ENCODE results near the gene PHF21A. TPM values are rescaled to one million over a fixed set of nuclear protein-coding genes. Genes with fewer than 3 reads are reported as not detected.

Gene PHF21A
- total RNA-seq, 1 donor from 2014 or later: 26.3 TPM

DNA sequence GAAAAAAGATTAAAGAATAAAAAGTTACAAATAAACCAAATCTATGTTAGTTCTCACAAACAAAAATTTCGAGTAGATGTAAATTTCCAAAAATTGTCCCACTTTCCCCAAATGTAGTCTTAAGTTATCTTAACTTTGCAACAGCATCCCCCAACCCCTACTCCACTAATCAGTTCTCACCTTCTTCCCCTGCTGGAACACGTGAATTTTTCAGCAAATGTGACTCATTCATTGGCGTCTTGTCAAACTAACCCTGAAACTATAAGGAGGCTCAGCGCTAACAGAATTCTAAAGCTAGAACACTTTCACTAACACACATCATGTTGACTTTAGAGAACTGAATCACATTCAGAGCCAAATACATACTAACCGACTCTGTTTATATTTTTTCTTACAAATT is 46.1 kb downstream of the PHF21A start:
- no peak for DNase-seq

DNA sequence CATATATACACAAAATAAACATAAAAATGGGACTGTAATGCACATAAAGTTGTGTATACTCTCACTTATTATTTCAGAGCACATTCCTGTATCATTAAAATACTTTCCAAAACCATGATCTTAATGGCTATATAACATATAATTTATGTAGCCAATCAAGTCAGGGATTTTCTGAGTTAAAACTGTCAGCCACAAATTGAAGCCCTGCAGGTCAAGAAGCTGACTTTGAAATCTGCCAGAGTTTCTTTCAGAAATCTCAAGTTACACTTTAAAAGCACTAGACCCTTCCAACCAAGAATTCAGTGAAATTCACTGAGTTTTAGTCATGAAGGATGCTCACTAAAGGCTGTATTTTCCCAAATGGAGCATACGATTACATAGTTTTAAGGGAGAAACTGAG is 47.6 kb downstream of the PHF21A start:
- DNase-seq: no peak

DNA sequence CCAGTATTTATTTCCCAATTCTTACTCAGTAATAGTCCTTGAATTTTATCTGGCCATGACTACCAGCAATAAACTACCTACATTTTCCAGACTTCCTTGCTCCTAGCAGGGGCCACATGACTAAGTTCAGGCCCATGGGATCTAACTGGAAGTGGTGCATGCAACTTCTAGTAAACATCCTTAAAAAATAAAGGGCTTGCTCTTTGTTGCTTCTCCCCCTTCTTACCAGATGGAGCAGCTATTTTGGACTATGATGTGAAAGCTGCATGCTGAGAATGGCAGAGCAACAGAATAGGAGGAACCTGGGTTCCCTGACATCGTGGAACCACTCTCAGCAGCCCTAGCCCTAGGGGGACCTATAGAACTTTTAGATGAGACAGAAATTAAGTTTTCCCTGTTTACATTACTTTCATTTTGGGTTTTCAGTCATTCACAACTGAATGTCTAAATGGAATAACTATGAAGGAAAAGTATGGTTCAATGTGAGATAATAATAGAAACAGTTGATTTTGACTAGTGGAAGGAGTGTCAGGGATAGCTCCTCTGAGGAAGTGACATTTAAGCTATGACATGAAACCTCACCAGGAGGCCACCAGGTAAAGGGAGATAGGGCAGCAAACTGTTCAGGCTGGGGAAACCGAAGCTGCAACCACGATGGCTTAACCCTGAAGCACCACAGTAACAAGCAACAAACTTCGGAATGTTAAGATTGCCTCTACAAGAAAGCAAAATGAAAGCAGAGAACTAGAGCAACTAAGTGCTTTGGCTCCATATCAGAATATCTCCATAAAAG is 48.9 kb downstream of the PHF21A start:
- DNase-seq: no peak

DNA sequence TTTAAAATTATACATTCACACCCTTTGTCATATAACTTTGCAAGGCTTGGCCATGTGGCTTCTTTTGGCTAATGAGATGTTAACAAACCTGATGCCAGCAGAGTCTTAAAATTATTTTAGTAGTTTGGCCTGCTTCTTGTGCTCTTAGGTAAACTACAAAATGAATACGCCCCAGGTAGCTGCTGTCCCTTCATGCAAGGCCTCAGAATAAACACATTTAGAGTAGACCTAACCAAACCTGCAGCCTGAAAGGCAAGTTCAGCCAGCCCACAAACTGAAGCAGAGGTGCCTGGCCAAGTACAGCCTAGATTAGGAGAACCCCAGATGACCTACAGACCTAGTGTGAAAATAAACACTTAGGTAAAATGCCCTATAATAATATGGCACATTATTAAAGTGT is 50.2 kb downstream of the PHF21A start:
- DNase-seq: no peak

DNA sequence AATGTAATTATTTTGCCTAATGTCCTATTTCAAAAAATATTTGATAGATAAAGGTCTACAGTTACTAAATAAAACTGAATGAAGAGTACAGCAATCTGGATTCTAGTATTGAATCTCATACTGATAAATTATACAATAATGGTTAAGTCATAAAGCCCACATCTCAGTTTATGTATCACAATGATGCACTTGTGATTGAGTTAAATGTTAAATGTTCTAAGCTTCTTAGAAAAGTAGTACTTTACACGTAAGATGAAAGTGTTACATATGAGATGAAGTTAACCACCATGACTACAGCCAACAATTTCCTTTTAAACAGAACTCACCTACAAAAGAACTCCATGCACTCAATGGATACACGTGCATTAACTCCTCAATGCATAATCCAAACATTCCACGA is 51.7 kb downstream of the PHF21A start:
- DNase-seq: no peak

DNA sequence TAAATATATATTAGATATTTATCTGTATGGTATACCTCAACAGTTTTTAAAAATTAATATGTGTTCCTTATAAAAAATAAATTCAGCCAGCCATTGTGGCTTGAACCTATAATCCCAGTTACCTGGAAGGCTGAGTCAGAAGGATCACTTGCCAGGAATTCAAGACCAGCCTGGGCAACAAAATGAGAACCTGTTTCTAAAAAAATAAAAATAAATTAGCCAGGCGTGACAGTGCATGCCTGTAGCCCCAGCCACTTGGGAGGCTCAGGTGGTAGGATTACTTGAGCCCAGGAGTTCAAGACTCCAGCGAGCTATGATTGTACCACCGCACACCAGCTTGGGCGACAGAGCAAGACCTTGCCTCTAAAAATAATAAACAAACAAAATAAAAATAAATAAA is 54.9 kb downstream of the PHF21A start:
- DNase-seq: no peak

DNA sequence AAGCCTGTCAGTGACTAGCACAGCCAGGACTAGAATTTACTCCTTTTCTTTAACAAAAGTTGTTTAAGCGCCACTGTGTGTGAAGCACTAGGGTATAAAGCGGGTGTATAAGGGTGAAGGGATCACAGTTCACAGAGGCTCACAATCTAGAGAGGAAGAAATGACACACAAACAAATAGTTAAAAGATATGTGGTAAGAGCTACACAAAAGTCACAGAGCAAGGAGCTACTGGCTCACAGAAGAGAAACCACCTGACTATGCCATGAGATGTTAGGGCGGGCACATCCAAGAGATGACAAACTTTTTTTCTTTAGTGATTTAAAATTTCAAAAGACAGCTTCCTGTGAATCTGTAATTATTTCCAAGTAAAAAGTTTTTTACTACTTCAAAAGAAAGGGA is 55.6 kb downstream of the PHF21A start:
- no peak for DNase-seq

DNA sequence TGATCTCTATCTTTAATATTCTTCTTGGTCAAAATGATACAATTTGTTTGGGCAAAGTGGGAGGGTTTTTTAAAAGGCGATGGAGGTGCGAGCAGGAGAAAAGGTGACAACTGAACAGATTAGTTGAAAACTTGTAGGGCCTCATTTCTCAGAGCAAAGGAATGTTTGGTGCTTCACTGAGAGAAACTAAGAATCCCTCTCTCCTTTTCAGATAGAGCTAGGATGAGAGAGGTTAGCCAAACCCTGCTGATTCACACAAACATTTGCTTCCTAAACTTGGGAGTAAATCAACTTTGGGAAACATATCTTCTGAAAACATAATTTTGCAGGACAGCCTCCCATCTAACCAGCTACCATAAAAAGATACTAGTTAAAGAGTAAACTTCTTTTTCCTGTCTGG is 57.0 kb downstream of the PHF21A start:
- DNase-seq: no peak

DNA sequence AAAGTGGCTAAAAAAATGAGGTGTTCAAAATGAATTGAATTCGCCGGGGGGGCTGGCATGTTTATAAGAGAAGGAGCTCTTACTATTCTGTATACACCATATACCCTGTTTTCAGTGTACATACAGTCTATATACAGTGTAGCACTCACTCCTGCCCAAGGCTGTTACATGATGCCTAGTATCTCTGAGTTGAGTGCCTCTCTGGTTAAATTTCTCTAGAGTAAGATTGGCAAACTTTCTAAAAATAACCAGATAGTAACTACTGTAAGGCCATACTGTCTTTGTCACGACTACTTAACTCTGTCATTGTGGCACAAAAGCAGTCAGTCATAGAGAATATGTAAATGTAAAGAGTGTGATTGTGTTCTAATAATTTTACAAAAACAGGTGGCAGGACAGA is 58.1 kb downstream of the PHF21A start:
- DNase-seq: no peak

DNA sequence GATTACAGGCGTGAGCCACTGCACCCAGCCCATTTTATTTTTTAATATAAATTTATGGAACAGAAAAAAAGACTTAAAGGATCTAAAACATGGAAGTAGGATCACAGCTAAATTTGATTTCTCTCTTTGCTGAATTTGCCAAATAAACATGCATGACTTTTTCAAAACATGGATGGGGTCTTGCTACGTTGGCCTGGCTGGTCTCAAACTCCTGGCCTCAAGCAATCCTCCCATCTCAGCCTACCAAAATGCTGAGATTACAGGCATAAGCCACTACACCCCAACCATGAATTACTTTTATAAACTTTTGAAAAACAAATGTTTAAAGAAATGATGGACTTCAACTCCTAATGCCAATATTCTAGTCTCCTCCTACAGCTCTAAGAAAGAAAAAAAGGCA is 61.2 kb downstream of the PHF21A start:
- no peak for DNase-seq

DNA sequence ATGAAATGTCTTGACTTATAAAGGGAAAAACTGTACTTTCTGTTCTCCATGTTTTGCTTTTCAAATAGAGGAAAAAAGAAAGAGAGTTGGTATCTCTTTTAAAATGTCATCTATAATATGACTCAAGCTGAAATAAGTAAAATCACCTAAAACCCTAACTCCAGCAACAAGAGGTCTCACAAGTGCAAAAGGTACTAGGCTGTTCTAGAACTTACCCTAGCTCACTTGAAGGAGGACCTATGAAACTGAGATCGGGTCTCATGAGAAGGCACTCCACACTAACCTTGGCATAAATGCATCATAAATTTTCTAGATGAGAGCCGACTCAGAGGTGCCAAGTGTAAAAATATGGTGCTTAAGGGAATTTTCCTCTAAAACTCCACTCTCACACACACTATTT is 63.8 kb downstream of the PHF21A start:
- no peak for DNase-seq

DNA sequence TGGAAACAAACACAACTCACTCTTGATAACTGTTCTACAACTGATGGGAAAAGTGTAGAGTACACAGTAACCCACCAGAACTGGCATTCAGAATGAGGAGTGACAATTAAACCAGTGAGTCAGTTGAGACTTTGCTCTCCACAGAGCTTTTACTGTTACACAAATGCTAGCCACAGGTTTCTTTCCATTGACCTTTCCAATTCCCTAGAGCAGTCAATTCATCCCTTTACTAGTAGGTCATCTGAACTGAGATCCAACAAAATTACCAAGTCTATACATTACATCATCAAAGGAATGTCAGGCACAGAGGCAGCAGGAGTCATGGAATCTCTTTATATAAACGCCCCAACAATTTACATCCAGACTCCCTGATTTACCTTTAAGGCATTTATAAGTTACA is 65.9 kb downstream of the PHF21A start:
- DNase-seq: no peak

DNA sequence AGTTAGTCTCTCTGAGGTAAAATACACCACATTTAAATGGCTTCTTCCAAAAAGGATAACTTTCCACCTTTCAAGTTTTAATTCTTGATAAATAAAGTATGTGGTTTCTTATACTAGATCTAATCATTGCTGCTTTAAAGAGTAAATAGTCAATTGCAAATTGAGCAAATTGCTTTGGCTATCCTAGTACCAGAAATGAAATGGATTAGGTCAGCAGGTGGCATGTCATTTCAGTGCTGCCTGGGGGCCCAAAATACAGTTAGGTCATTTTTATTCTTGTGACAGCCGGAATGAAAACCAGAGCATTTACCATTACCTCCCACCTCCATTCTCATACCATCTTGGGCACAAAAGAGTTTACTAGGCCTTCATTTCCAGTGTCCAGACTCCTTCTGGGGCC is 70.2 kb downstream of the PHF21A start:
- no peak for DNase-seq

DNA sequence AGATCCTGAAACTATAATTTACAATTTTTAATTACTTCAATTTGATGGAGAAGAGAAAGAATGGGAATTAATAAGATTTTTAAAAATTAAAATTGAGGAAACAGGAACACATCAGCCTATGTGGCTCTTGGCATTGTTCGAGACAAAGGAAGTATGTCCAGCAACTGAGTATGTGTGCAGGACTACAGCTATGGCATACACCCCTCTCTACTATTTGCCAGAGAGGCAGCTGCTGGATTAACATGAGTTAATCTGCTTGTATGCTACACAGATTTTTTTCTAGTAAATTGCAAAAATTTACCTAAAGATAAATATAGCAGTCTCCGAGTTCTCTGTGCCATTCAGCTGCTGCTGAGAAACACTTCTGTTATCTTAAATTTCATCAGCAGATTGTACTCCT is 70.6 kb downstream of the PHF21A start:
- DNase-seq: no peak

DNA sequence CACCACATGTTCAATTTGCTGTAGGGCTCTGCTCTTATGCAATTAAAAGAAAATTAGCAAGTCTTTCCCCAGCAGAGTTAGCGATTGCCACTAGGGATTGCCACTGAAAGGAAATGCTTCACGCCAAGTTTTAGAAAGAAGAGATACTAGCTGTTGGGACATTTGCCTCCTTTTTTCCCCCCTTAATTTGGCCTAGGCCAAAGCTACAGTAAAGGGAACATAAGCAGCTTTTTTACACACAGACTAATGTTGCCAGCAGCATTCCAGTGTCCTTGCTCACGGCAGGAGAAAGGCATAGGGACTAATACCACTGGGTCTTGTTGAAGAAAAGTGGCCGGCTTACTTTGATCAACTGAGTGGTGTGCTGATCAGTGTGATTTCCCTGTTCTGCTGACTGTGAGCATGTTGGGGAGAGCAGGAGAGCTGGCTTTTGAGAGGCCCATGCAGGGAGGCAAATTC is 71.2 kb downstream of the PHF21A start:
- no peak for DNase-seq

DNA sequence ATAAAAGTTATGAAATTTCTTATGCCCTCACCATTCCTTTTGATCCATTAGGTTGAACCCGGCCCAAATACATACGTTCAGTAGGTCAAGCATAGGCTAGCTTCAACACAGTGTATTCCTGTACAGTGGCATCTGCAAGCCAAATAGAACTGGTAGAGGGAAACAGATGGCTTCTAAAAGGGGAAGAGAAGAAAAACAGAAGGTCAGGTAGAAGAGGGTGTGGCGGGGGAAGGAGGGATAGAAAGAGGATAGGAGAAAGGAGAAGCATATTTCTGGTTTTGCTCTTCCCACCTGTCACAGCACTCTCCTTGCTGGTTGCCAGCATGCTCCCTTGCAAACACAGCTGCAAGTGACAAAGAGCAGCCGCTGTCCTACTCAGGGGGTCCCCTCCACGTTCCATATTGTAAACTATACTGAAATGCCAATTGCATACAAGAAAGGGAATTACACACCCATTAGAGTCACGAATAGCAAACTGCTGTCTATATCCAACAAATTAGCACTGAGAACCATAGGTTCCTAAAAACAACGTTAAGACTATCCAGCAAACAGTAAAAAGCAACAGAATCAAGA is 71.8 kb downstream of the PHF21A start:
- no peak for DNase-seq

DNA sequence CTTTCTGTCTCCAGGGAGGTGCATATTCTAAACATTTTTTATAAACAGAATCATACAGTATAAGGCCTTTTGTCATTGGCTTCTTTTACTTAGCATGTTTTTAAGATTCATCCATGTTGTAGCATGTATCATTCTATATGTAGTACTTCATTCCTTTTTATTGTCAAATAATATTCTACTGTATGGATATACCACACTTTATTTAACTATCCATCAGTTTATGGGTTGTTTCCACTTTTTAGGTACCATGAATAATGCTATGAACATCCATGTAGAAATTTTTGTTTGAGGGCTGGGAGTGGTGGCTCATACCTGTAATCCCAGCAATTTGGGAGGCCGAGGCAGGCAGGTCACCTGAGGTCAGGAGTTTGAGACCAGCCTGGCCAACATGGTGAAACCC is 73.1 kb downstream of the PHF21A start:
- DNase-seq: no peak

DNA sequence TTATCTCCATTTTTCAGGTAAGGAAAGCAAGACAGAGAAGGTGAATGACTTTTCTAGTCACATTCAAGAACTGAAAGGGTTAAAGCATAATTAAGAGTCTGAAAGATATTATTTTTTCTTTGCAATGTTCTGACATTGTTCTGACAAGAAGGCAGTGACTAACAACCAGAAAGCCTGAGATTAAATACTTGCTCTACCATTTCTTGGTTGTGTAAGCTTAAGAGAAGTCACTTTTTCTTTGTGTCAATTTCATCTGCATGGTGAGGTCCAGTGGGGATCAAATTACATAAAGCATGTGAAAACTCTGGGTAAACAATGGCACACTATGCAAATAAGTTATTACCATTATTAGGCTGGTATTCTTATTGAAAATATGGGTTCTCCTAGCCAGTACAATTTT is 73.7 kb downstream of the PHF21A start:
- DNase-seq: no peak

DNA sequence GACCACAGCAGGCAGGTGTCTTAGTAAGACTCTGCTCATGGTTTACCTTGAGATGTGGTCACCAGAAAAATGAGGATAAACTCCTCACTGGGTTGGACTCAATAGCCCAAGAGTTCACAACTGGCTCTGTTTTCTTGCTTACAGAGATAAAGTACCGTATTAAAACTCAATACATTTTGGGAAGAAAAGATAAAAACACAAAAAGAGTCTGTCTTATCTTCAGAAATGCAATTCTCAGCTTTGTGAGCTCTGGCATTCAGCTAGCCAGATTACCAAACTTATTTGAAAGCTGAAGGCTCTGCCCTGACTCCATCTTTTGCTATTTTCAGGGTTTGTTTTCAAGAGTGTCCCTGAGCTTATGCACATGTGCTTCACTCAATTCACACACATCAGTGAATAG is 75.4 kb downstream of the PHF21A start:
- no peak for DNase-seq

DNA sequence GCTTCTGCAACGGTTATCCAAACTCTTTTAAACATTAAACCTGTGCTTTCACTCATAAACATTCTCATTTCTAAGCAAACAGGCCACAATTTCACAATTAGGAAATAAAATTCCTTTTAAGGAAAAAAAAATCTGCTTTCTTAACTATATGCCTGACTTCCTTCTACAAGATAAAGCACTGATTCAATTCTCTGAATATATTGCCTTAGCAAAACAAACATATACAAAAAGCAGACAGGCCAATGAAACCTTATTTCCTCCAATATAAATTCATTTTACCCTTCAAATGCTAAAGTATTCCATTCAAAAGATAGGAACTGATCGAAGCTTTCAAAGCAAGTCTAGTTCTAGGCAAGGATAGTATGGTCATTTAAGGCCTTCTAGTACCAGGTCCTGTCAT is 76.7 kb downstream of the PHF21A start:
- no peak for DNase-seq

DNA sequence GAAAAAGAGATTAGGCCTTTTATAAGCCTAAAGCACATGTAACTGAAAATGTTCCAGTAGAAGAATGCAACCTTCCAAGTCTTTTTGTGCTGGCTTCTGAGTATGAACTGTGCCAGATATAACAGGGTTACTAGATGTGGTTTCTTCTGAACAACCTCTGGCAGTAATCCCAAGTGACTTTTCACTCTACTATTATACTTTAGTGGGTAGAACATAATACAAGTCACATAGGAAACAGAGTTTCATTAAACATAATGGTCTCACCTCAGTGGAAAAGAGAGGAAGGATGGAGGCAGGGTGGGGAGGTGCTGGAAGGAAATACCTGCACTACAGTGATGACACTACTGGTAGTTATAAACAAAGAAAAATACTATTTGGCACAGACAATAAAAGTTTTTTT is 81.3 kb downstream of the PHF21A start:
- no peak for DNase-seq

DNA sequence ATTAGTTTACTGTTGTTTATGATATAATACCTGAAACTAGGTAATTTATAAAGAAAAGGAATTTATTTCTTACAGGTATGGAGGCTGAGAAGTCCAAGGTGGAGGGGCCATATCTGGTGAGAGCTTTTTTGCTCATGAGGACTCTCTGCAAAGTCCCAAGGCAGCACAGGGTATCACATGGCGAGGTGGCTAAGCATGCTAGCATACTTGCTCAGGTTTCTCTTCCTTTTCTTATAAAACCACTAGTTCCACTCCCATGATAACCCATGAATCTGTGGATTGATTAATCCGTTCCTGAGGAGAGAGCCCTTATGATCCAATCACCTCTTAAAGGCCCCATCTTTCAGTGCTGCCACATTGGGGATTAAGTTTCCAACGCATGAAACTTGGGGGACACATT is 82.7 kb downstream of the PHF21A start:
- no peak for DNase-seq

DNA sequence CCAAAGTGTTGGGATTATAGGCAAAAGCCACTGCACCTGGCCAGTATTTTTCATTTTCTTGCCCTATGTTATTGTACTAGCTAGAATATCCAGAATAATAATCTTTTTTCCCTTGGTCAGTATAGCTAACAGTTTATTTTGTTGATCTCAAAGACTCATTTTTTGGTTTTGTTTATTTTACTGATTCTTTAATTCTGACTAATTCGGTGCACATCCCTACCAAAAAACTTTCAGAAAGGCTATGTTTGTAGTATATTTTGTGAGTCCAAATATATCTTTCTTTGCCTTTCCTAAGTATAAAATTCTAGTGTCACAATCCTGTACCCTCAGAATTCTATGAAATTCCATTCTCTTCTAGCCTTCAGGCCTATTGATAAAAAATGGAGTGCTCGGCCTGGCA is 84.3 kb downstream of the PHF21A start:
- no peak for DNase-seq

DNA sequence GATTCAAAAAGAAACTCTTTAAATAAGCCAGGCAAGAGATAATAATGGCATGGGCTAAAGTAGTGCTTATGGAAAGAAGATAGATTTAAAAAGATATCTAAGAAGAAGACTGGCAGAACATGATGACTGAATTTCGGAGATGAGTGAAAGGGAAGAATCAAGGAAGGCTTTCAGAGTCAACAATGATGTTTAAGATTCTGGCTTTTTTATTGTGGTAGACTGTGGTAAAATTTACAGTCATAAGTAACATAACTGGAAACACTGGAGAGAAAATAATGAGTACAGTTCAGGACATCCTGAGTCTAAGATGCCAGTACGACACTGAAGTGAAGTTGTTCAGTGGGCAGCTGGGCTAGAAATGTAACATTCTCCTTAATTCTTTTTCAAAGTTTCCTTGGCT is 85.2 kb downstream of the PHF21A start:
- no peak for DNase-seq

DNA sequence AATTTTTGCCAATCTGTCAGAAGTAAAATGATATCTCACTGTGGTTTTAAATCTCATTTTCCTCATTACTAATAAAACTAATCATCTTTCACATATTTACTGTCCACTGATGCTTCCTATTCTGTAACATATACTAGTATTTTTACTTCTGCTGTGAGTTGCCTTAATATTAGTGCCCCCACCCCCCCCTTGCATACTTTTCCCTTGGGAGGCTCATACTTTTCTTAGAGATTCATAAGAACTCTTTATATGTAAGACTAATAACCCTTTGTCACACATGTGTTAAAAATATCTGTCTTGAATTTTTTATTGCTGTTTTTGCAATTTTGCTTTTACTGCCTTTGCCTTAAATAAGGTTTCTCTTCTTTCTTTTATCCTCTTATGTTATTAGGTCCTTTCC is 87.2 kb downstream of the PHF21A start:
- no peak for DNase-seq

Measured in skin of body (tissue), 2 donors.